GM11168 (cell line): ENCODE results near the gene PPM1F.

Experiments used
- in situ Hi-C: fragments of 300-500 bp; cut with MboI; formaldehyde crosslinking; loops from one replicate; pipeline ENCODE4 v1.12.0; 2022; ENCODE audit warnings: low sequenced_read_pairs; ENCODE audit not compliant: unreplicated experiment

PPM1F gene

DNA sequence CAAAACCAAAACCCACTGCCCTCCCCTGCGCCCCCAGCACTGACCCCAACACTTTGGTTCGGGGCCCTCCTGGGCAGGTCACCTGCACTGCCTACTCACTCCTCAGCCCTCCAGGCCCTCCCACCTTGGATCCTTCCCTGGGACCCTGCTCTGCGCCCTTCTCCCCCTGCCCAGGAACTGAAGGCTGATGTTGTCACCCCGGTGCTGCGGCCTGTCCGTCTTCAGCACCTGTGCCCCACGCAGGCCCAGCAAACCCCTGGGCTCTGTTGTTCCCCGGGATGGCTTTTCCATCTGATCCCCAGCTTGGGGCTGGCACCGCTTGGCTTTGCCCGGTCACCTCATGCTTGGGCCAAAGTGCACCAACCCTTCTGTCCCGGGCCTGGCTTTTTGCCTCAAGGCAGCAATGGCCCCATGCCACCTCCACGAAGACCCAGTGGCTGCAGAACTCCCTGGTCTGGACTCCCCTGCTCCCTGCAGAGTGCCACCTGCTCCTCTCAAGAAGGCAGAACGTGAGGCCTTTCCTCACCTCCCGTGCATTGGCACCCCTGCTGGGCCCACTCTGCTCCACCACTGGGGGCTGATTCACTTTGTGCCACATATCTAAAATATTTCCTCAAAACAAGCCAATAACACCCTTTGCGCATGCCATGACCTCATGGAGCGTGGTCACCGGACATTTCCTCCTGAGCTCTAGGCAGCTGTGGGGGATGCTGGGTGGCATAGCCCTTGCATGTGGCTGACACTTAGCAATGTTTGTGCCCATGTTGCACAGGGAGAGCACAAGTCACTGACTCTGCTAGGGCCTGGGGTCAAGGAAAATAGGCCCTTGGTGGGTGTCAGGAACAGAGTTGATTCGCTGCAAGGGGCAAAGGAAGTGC lies 8.8 kb downstream of the PPM1F start:
- in situ Hi-C loops: no loop called here

DNA sequence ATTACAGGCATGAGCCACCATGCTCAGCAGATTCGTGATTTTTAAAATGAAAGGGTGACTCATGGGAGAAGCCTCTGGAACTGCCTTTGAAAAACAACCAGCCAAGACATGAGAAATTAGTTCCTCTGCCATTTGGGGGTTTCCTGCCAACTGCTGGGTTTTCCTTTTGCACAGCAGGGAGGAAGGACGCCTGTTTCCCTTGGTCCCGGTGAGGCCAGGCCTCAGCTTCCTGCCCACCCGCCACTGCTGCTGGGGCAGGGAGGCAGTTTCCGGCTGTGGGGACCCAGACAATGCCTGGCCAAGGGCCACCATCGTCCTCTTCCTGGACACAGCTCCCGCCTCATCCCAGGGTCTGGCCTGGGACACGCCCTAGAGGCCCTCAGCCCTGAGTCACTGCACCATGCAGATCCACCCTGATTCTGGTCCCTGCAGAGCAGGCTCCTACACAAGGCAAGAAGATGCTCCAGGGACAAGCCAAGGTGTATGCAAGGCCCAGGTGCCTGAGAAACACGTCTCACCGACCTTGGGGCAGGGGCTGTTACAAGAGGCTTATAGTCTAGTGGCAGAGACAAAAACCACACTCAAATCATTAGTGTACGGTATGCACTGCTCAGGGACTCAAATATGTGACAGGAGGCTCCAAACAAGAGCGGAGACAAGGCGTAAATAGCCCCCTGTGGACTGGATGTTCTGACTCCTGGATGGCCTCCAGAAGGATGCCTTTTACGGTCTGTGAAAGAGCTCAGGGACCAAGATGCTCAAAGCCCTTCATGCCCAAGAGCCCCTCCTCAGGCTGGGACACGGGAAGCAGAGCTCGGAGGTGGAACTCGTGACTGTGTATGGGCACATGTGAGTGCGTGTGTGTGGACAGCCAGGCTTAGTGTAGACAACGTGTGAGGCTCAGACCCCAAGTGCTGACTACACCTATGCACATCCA lies 10.0 kb downstream of the PPM1F start:
- in situ Hi-C loops: no loop called here

DNA sequence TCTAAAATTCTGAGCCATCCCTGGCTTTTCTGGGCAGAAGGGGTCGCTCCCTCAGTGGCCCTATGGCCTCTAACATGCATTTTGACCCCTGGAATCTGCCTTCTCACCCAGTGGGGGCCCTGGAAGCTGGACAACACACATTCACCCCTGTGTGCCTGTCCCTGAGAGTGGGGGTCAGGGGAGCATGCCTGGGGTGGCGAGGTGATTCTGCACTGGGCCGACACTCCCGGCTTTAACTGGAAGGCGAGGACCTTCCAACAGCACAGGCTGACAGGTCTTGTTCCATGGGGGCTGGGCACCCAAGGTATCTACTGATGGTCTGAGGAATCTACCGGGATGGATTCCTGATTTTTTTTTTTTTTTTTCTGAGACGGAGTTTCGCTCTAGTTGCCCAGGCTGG lies 10.7 kb downstream of the PPM1F start:
- in situ Hi-C loops: no loop called here

DNA sequence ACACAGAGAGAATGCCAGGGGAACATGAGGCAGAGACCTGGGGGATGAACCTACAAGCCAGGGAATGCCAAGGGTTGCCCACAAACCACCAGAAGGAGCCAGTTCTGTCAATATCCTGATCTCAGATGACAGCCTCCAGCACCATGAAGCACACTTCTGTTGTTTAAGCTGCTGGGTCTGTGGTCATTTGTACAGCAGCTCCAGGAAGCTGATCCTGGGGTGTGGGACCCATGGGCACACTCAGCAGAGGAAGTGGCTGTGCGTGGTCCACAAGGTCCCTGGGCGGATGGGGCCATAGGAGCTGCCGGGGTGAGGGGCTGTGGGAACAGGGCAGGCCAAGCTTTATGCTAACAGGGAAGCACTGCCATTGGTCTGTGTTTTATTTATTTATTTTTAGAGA lies 12.1 kb downstream of the PPM1F start:
- in situ Hi-C loops: no loop called here

- in situ Hi-C loops: loop anchor here (5.0 kb wide), 1 partner anchor 213 kb away; no protein-coding TSS in a partner anchor
These were observed 12.7 kb downstream of the PPM1F start for GRCh38 chr22:21939935-21940334.

- in situ Hi-C loops: loop anchor here (5.0 kb wide), 1 partner anchor 212 kb away; no protein-coding TSS in a partner anchor
These were observed 13.2 kb downstream of the PPM1F start for GRCh38 chr22:21939461-21939913.

GRCh38 chr22:21938906-21939305 lies 13.7 kb downstream of the PPM1F start:
- in situ Hi-C loops: loop anchor here (5.0 kb wide), 1 partner anchor 212 kb away; no protein-coding TSS in a partner anchor

GRCh38 chr22:21938071-21938822 lies 14.4 kb downstream of the PPM1F start:
- in situ Hi-C loops: loop anchor here (5.0 kb wide), 1 partner anchor 211 kb away; no protein-coding TSS in a partner anchor

DNA sequence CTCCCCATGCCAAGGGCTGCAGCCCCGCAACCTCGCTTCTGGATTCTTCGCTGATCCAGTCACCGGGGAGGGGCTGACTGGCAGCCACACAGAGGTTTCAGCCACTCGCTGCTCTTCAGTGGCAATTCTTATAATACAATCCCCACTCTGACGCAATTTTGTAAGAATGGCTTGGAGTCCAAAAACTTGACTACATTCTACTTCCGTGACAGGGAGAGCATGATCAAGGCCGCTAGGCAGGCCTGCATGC lies 14.9 kb downstream of the PPM1F start:
- in situ Hi-C loops: loop anchor here (5.0 kb wide), 1 partner anchor 210 kb away; no protein-coding TSS in a partner anchor

GRCh38 chr22:21937041-21937820 lies 15.4 kb downstream of the PPM1F start:
- in situ Hi-C loops: loop anchor here (5.0 kb wide), 1 partner anchor 210 kb away; no protein-coding TSS in a partner anchor

DNA sequence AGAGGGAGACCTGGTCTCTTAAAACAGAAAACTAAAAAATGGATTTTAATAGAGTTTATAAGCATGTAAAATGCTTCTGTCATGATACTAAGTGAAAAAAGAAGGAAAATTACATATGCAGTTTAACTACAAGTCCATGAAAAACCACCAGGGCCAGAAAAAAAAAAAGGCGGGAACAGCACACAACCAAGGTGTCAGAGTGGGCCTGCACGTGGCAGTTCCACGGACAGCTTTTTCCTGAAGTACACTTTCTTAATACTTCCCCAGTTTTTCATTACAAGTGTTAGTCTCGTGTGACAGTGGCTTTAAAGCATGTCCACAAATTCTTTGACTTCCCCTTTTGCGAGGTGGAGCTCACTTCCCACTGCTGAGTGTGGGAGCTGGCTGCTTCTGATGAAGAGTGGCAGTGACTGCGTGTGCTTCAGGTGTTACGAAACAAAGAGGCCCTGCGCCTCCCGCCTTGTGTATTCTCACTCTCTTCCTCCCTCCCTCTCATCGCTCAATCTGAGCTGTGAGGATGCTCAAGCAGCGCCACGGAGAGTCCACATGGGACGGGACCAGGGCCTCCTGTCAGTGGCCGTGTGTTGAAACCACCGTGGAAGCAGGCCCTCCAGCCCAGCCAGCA lies 16.4 kb downstream of the PPM1F start:
- in situ Hi-C loops: loop anchor here (5.0 kb wide), 1 partner anchor 209 kb away; no protein-coding TSS in a partner anchor

- in situ Hi-C loops: no loop called here
These were observed 18.7 kb downstream of the PPM1F start for GRCh38 chr22:21933910-21934309.

DNA sequence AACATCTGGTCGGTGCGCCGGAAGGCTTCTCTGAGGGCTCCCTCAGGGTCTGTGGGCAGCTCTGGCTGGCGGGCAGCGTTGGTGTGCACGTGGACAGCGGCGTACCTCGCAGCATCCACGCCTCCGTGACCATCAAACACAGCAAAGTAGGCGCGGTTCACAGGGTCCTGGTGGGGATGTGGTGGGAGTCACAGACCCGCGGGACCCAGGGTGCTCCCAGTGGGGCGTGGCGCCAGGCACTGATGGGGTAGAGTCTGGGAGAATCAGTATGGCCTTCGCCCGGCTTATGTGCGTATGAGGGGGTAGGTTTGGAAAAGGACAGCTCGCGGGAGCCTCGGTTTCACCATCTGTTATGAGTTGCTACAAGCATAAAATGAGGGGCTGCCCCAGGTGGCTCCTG lies 19.2 kb downstream of the PPM1F start:
- in situ Hi-C loops: no loop called here

GRCh38 chr22:21932347-21932746 lies 20.3 kb downstream of the PPM1F start:
- in situ Hi-C loops: no loop called here

DNA sequence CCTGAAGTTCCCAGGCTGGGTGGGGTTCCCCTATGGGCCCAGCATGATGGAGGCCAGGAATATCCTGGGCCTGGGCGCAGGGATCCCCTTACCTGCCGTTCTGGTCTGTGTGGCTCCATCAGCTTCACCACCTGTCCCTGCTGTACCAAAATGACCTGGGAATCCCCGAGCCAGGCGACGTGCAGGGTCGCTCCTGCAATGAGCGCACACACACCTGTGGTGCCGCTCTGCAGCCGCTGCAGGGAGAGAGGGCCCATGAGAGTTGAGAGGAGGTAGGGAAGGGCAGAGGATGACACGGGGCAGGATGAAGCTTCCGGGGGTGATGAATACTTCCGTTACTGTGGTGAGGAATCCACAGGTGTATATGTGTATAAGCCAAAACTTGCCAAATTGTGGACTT lies 21.6 kb downstream of the PPM1F start:
- in situ Hi-C loops: no loop called here

DNA sequence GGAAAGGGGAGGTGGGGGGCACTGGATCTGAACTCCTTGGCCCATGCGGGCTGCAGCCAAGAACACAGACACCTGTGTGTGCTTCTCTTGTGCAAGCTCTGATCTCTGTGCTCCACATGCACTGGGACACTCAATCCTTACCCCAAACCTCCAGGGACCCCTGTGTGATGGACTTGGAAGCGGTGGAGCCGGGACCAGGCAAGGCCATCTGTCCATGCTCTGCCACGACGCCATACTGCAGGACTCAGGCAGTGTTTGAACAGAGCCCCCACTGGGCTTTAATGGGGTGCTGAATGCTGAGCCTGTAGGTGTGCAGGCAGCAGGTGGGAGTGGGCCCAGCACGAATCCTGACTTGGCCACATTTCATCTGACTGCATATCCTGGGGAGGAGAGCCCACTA lies 23.4 kb downstream of the PPM1F start:
- in situ Hi-C loops: no loop called here

DNA sequence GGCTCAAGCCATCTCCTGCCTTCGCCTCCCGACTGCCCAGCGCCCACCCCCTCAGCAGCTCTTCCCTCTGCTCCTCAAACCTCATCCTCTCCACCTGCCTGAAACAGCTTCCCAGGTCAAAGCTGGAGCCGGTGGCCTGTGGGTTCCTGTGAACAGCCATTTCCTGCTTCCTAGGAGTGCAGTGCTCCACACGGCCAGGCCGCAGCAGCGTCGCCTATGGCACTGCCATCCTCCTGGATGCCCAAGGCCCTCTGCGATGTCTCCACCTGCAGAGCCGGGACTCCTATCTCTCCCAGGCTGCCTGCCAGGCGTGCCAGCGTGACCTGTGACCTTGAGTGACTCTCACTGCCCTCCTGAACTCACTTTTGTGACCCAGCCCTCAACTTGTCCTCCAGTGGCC lies 24.6 kb downstream of the PPM1F start:
- in situ Hi-C loops: no loop called here

DNA sequence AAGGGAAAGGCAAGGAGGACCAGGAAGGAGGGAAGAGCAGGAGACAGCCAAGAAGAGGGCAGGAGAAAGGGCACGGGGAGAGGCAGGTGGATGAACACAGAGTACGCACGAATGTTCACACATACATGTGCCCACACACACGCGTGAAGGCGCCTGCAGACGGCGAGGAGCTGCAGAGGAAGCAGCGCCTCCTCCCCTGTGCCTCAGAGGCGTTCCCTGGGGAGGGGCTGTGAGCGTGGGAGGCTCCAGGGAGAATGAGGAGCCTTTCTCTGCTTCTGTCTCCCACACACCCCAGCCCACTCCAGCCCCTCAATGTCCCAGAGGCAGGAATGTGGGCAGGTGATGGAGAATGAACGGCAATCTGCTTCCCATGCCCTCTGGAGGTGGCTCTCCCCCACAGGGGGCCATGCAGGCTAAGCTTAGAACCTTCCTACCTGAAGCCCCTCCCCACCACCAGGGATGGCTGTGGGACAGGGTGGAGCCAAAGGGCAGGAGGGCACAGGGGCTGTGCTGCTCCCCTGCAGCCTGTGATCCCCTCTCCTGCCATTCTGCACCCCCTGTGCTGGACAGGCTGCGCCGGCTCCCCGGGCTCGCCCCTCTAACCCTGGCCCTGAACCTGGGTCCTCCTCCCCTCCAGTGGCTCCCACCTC lies 25.3 kb downstream of the PPM1F start:
- in situ Hi-C loops: no loop called here
